GM21717 (cell line): ENCODE results near the gene TXNL4A.

Experiments
- ATAC-seq: cut with Tn5 transposase; IDR thresholded peaks from one replicate; pipeline ENCODE4 v1.9.1; 2021; ENCODE audit warnings: mild to moderate bottlenecking, moderate library complexity; ENCODE audit not compliant: unreplicated experiment

The TXNL4A gene

DNA sequence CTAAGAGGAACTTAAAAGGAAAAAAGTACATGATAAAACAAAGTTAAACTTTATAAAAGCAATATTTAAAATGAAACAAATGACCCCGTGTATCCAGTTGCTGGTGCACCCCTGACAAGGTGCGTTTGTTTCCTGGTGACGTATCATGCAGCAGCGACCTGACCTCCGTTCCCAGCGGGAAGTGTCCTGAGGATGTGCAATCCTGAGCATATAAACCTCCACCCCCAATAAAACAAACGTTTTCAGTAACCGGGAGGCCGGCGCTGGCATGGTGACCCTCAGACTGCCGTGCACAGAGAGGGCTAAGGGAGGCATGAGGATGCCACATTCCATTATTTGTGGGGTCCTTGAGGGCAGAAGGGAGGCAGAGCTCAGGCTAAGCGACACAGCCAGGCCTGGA, 51.7 kb downstream of the TXNL4A start:
- no peak for ATAC-seq

DNA sequence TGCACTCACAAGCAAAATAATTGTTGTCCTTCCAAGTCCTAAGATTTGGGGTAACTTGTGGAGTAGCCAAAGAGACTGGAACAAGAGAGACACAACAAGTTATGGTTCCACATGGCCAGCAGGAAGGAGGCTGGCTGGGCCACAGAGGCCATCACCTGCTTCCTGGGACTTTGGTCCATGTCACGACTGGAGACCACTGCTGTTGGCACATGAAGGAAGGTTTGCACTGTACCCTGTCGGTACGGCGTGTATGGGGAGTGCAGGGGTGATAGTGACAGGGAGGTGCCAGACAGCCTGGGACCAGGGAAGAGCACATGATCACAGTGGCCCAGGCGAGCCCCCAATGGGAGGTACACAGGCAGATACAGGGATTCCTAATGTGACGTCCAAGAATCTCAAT, 52.4 kb downstream of the TXNL4A start:
- no peak for ATAC-seq

DNA sequence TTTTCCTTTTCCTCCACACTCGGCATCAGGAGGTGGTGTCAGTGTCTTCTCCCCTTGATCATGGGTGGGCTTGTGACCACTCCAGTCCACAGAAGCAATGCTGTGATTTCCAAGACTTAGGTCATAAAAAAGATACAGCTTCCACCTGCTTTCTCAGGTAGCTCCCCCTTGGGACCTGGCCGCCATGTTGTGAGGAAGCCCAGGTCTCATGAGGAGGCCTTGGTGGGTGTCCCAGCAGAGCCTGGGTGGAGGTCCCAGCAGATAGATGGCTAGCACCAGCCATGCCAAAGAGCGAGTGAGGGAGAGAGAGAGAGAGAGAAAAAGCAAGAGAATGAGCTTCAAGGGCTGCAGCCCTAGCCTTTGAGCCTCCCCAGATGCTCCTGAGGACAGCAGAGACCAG, 52.9 kb downstream of the TXNL4A start:
- no peak for ATAC-seq

DNA sequence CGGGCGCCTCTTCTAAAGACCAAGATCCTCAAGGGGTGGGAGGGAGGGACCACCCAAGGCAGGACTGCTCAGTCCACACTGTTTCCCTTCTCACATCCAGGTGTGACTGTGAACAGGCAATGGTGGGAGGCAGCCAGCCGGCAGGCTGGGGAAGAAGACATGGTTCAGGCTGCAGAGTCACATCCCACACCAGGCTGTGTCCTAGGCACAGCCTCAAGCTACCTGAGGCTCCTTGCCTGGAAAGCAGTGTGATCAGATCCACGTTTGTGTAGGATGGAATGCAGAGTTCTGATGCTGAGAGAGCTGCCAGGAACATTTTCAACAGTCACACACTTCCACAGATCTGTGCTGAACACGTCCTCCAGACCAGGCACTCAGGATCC, 53.3 kb downstream of the TXNL4A start:
- ATAC-seq: no peak

DNA sequence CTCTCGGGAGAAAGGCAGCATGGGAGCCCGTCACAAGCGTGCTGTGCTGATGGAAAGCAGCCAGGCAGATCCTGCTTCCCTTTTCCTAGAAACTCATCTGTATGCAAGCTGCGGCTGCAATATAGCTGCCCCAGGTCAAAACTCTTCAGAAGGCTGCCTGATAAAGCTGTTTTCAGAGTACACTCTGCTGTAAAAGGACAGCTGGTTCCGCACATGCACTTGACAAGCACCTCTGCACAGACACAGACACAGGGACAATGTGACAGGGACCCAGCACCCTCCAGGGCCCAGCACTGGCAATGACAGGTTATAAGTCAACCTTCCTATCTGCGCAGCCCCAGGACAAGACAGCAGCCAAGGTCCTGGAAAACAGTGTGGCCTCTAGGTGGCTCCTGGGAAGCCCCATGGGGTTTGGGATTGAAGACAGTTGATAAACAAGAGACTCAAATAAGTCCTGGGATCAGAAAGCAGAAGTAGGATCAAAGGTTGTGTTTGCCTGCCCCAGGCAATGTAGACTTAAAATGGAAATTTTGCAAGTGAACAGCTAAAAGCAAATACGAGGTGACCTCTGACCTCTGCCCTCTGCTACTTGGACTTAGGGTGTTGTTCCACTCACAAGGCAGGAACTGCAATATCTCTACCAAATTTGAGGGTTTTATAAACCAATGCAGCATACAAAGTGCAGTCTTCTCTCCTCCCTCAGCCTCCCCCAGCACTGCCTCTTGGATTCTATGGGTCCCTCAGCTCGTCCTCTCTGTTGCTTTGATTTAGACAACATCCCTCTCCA, 53.9 kb downstream of the TXNL4A start:
- ATAC-seq: no peak

DNA sequence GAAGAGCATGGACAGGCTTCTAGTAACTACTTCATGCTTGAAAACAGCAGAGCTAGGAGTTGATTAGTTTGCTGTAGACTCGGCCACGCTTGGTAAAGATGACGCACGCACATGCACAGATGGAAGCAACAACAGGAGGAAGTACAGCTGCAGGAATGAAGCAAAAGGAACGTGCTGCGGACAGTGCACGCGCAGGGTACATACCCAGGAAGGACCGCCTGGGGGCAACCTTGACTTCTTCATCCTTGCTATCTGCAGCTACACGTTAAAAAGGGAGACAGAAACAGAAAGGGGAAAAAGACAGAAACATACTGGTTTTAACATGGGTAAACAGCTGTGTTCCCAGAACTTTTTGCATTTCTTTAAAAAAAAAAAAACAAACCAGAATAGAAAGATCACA, 54.6 kb downstream of the TXNL4A start:
- ATAC-seq: no peak

DNA sequence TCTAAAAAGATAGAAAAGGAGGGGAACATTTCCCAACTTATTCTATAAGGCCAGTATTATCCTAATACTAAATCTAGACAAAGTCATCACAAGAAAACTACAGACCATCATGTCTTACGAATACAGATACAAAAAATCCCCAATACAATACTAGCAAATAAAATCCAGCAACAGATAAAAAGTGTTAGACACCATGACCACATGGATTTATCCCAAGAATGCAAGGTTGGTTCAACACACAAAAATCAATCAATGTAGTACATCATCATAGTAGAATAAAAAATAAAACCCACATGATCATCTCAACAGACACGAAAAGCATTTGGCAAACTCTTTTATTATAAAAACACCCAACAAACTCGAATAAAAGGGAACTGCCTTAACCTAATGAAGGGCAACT, 55.5 kb downstream of the TXNL4A start:
- ATAC-seq: no peak

DNA sequence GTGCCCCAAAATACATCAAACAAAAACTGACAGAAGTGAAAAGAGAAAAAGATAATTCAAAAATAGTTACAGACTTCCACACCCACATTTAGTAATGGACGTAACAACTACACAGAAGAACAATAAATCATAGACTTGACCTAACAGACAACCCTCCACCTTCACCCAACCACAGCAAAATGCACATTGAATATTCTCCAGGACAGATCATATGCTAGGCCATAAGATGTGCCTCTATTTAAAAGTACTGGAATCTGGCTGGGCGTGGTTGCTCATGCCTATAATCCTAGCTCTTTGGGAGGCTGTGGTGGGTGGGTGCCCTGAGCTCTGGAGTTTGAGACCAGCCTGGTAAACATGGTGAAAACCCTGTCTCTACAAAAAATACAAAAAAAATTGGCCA, 56.9 kb downstream of the TXNL4A start:
- ATAC-seq: no peak

DNA sequence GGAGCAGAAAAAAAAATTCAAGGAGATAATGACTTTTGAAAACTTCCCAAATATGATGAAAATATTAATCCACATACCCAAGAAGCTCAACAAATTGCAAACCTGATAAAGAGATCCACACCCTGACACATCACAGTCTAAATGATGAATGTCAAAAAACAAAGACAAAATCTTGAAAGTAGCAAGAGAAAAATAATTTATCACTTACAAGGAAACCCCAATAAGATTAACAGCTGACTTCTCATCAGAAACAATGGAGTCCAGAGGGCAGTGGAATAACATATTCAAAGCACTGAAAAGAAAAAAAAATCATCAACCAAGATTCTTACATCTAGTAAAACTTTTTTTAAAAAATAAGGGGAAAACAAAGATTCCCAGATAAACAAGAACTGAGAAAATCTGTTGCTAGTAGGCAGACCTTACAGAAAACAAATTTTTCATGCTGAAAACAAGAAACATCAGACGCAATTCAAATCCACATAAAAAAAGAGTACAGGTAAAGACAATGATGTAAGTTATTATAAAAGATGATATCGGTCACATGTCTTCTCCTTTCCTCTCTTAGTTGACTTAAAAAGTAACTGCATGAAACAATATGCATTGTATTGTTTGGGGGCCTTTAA, 58.2 kb downstream of the TXNL4A start:
- no peak for ATAC-seq

DNA sequence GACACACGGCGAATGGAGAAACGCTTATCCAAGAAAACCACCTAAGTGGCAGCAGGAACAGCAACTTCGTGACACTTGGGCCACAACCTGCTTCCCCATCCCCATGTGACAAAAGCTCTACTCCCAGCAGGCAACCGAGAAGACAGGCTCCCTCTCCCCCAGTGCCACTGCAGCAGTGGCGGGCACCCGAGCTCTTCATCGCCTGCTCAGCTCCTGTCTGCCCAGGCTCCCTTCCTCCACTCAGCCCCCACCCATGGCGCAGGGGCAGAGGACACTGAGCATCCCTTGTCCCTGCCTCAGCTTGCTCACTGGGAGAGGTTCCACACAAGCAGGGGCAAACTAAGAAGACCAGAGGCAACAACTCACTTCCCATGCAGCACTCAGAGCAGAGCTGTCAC, 59.8 kb downstream of the TXNL4A start:
- no peak for ATAC-seq

DNA sequence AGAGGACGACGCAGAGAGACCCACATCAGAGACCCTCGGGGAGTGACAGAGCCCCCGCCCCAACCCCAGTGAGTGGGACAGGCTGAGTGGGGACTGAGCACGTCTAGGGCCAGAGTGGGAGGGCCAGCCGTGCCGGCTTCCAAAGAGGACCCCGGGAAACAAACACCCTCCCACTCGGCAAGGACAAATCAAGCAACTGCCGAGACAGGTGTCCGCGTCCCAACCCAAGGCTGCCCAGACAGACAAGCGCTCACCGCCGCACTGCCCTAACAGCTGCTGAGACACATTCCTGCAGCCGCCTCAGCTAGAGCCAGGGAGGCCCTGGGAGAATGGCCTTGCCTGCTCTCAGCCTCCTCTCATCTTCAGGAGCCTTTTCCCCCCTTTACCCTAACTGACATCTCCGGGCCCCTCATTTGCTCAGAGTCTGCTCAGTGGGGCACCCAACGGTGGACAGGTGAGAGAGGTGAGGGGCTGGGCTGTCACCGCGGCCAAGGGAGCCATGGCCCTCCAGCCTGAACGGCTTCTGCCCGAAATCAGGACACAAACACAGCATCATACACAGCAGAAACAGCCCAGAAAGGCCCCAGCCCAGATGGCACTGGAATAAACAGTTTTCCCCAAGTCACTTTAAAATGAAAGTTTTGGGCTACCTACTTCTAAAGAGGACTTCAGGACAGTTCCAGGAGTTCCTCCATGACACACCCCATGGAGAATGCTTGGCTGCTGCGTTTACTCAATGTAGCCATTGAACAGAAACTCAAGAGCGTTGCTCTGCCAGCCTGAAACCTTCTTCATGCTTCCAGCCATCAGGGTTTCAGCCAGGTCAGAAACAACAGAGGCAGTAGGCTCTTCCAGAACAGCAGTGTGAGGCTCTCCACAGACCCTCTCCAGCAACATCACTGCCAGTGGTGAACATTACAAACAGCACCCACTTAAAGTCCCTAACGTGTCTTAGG, 60.5 kb downstream of the TXNL4A start:
- ATAC-seq: no peak

DNA sequence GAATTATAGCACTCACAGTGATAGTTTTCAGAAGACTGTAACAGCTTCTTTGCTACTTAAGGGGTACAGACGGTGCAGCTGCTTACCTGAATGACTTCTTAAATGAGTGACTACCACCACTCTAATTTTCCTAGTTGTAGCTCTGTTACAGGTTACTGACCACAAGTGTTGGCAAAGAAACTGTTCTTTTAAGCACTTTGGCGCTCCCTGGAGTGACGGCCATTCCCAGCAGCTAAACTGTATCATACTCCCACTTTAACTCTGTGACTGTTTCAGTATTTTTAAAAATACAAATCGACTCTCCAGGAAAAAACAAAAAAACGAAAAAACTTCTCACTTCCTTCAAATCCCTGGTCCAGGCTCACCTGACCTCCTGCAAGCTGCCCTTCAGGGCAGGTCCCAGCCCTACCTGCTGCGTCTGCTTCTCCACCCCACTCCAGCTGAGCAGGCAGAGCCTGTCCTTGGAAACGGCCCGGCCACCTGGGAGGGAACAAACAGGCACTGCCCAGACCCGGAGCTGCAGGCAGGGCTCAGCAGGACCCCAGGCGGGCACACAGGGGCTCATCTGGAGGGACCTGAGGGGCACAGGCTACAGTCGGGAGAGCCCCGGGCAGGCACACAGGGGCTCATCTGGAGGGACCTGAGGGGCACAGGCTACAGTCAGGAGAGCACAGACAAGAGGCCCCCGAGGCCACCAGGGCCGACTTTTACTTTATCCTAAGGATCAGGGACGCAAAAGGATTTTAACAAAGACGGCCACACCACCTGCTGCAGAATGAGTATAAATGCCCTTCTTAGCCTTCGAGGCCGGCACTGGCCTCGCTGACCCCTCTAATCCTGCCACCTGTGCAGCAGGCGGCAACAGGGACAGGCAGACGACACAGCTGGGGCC, 61.4 kb downstream of the TXNL4A start:
- no peak for ATAC-seq

DNA sequence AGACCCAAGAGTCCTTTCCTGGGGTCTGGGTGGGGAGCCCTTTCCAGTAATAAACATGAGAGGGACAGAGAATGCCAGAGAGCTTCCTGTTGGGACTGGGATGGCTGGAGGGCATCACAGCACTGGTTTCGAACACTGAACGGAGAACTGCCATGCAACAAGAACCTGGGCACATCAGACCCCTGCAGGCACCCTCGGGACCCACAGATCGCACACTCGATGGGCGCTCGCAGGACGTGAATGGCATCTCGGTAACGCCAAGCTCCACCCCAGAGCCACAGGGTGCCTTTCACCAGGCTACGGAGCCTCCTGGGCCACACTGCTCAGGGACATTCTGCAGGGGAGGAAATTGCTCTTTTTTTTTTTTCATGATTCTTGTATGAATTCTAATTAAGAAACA, 62.1 kb downstream of the TXNL4A start:
- ATAC-seq: no peak

DNA sequence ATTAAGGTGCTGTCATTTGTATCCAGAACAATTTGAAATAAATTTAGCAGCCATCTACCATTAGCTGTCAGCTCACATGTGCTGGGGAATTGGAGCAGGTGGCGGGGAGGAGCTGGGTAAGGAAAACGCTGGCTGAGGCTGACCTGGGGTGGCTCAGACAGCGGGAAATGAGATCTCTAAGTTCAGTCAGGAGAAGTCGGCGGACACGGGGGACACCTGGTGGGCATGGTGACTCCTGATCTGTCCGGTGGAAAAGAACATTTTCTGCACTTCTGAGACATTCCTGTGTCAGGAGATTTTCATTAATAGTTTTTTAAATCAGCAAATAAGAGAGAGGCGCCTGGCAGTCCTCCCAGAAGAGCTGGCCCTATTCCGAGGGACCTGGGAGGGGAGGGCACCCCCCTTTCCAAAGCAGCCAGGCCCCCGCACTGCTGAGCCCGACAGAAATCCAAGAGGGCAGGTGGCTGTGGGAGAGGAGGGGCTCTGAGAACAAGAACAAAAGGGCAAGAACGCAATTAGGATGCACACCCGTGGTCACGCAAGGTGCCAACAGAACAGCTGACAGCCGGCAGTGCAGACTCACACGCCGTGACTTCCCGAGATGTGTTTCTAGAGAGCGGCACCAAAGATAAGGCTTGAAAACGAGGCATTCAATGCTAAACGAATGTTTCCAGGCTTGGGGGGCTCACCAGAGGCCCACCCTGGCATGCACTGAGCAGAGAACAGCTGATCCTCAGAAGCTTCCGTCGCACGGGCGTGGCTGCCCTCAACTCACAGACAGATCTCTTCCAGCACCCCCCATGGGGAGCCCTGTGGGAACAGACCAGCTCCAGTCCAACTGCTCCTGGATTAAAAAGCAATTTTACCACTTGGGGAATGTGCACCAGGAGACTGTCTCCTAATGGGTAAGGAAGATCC, 63.3 kb downstream of the TXNL4A start:
- ATAC-seq: no peak

DNA sequence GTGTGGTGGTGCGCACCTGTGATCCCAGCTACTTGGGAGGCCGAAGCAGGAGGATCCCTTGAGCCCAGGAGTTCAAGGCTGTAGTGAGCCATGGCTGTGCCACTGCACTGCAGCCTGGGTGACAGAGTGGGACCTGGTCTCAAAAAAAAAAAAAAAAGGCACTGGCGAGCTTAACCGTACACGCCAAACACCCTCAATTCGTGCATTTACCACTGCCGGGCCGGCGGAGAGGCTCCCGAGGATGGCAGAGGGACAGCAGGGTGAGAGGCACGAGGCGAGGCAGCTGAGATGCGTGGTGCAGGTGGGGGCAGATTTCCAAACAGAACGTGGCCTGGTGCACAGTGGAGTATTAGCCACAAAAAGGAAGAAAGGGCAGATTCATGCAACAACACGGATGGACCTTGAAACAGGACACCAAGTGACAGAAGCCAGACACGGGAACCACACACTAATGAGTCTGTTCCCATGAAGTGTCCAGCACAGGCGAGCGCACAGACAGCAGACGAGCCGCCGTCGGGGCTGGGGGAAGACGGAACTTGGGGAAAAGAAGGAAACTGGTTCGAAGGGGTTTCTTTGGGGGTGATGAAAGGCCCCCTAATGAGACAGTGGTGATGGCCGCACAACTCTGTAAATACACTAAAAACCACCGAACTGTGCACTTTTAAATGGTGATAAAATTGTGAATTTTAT, 64.3 kb downstream of the TXNL4A start:
- no peak for ATAC-seq

DNA sequence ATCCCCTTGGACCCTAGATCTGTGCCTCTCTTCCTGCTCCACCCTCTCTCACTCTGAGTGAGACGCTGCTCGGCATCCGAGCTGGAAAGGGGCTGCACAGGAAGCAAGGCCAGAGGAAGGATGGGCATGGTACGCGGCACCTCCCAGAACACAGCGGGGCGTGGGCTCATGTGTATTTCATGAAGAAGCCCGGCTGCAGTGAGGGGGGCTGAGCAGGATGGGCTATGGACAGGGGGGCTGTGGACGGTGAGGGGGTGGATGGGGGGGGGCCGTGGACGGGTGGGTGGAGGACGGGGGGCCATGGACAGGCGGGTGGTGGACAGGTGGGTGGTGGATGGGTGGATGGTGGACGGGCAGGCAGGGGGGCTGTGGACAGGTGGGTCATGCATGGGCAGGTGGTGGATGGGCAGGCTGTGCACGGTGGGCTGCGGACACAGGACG, 65.4 kb downstream of the TXNL4A start:
- ATAC-seq: no peak

DNA sequence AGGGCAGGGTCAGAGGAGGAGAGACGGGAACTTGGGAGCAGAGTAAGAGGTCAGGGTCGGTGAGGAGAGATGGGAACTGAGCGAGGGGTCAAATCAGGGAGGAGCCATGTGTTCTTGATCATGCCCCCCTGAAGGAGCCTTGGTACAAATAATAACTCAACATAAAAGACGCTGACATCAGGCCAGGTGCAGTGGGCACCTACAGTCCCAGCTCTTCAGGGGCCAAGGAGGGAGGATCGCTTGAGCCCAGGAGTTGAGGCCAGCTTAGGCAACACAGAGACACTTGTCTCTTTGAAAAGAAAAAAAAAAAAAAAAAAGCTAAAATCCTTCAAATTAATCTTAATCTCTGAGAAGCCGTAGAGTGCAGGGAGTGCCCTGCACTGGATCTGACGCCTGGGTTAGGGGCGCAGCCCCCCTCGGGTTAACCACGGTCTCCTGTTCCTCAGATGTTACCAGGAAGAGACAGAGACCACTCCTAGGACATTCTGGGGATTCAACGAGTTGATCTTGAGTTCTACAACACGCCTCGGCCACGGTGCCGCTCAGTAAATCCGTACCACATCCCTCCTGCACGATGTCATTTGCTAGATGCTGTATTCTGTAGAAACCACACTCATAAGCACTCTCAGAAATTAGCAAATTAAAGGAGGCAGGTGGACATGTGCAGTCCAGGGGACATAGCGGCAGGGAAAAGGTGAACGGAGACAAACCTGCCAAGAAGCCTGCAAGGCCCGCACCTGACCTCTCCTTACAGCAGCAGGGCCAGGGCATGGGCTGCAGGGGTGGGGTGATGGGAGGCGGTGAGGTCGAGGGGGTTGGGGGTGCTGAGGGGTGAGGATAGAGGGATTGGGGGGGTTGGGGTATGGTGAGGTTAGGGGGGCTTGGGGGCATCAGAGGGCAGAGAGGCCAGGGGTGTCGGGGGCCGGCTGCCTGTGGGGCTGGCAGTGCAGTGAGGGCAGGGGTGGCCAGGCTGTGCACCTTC, 66.1 kb downstream of the TXNL4A start:
- no peak for ATAC-seq
